ENCODE results near the gene BMPR1B. TPM values are rescaled to one million over a fixed set of nuclear protein-coding genes. Genes with fewer than 3 reads are reported as not detected.

The BMPR1B gene
- total RNA-seq, 1 donor from 2014 or later: 5.6 TPM

DNA sequence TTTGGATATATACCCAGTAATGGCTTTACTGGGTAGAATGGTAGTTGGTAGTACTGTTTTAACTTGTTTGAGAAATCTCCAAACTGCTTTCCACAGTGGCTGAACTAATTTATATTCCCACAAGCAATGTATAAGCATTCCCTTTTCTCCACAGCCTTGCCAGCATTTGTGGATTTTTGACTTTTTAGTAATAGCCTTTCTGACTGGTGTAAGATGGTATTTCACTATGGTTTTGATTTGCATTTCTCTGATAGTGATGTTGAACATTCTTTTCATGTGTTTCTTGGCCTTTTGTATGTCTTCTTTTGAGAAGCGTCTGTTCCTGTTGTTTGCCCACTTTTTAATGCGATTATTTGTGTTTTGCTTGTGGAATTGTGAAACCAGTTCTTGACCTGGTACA lies 290.5 kb downstream of the BMPR1B start:
- Mint-ChIP-seq H3K36me3 (ENCODE audit: low read depth) (no peaks in the 10 kb centered on the region), H3K27ac (ENCODE audit: unreplicated experiment) (peak overlapping the region; percentile 88), H3K9me3 (ENCODE audit: low read depth) (no peaks in the 10 kb centered on the region), H3K27me3 (ENCODE audit: low read depth) (no peaks in the 10 kb centered on the region), H3K4me3 (ENCODE audit: unreplicated experiment) (no peak overlapping the region), H3K4me1 (ENCODE audit: low read depth) (peaks cover 47% of the 10 kb centered on the region)
- TF ChIP-seq, protein P1, sequence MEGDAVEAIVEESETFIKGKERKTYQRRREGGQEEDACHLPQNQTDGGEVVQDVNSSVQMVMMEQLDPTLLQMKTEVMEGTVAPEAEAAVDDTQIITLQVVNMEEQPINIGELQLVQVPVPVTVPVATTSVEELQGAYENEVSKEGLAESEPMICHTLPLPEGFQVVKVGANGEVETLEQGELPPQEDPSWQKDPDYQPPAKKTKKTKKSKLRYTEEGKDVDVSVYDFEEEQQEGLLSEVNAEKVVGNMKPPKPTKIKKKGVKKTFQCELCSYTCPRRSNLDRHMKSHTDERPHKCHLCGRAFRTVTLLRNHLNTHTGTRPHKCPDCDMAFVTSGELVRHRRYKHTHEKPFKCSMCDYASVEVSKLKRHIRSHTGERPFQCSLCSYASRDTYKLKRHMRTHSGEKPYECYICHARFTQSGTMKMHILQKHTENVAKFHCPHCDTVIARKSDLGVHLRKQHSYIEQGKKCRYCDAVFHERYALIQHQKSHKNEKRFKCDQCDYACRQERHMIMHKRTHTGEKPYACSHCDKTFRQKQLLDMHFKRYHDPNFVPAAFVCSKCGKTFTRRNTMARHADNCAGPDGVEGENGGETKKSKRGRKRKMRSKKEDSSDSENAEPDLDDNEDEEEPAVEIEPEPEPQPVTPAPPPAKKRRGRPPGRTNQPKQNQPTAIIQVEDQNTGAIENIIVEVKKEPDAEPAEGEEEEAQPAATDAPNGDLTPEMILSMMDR (IDR thresholded peaks at IDR 0.05): no peak
- no peak for DNase-seq (ENCODE audit: low spot score)

GRCh38 chr4:95049551-95050233 lies 291.9 kb downstream of the BMPR1B start:
- Mint-ChIP-seq H3K9me3 (ENCODE audit: low read depth) (no peaks in the 10 kb centered on the region), H3K4me3 (ENCODE audit: unreplicated experiment) (no peak overlapping the region), H3K36me3 (ENCODE audit: low read depth) (no peaks in the 10 kb centered on the region), H3K4me1 (ENCODE audit: low read depth) (peaks cover 47% of the 10 kb centered on the region), H3K27me3 (ENCODE audit: low read depth) (no peaks in the 10 kb centered on the region), H3K27ac (ENCODE audit: unreplicated experiment) (no peak overlapping the region)
- TF ChIP-seq, protein P1 (IDR thresholded peaks at IDR 0.05): no peak
- DNase-seq (ENCODE audit: low spot score): no peak

GRCh38 chr4:95050980-95051701 lies 293.4 kb downstream of the BMPR1B start:
- TF ChIP-seq, protein P1 (IDR thresholded peaks at IDR 0.05): no peak
- no peaks in the 10 kb centered on the region for H3K9me3 Mint-ChIP-seq (ENCODE audit: low read depth)
- peak overlapping the region; percentile 64 for H3K4me3 Mint-ChIP-seq (ENCODE audit: unreplicated experiment)
- peak overlapping the region; percentile 79 for H3K27ac Mint-ChIP-seq (ENCODE audit: unreplicated experiment)
- no peaks in the 10 kb centered on the region for H3K36me3 Mint-ChIP-seq (ENCODE audit: low read depth)
- no peaks in the 10 kb centered on the region for H3K27me3 Mint-ChIP-seq (ENCODE audit: low read depth)
- no peak for DNase-seq (ENCODE audit: low spot score)
- H3K4me1 Mint-ChIP-seq (ENCODE audit: low read depth): peaks cover 47% of the 10 kb centered on the region

GRCh38 chr4:95051702-95052020 lies 293.9 kb downstream of the BMPR1B start:
- Mint-ChIP-seq H3K36me3 (ENCODE audit: low read depth) (no peaks in the 10 kb centered on the region), H3K4me3 (ENCODE audit: unreplicated experiment) (peak overlapping the region; percentile 64), H3K9me3 (ENCODE audit: low read depth) (no peaks in the 10 kb centered on the region), H3K27me3 (ENCODE audit: low read depth) (no peaks in the 10 kb centered on the region), H3K27ac (ENCODE audit: unreplicated experiment) (peak overlapping the region; percentile 79), H3K4me1 (ENCODE audit: low read depth) (peaks cover 47% of the 10 kb centered on the region)
- DNase-seq (ENCODE audit: low spot score): no peak
- TF ChIP-seq, protein P1 (IDR thresholded peaks at IDR 0.05): no peak

- Mint-ChIP-seq H3K27ac (ENCODE audit: unreplicated experiment) (no peak overlapping the region), H3K9me3 (ENCODE audit: low read depth) (no peaks in the 10 kb centered on the region), H3K4me3 (ENCODE audit: unreplicated experiment) (no peak overlapping the region), H3K36me3 (ENCODE audit: low read depth) (no peaks in the 10 kb centered on the region), H3K4me1 (ENCODE audit: low read depth) (peaks cover 26% of the 10 kb centered on the region), H3K27me3 (ENCODE audit: low read depth) (no peaks in the 10 kb centered on the region)
- TF ChIP-seq, protein P1 (IDR thresholded peaks at IDR 0.05): no peak
- no peak for DNase-seq (ENCODE audit: low spot score)
Measured at GRCh38 chr4:95058991-95059390, 301.2 kb downstream of the BMPR1B start.
